Kidney (tissue), 14 donors: ENCODE data around the gene WAC. TPM values are rescaled to one million over a fixed set of nuclear protein-coding genes. Genes with fewer than 3 reads are reported as not detected.

ENCODE experiments used
- DNase-seq, 5 donors: peaks; one replicate each; pipeline ENCODE4 v3.0.0-alpha.2; 2013 to 2020
- FAIRE-seq: peaks from 2 replicates; lab custom pipeline; 2012; peaks lifted over from hg19 to GRCh38; lab: Jason Lieb, UNC
- H3K27ac ChIP-seq, 2 donors: one replicate each; pipeline ENCODE4 v1.7.0; 2013; ENCODE audit warnings: low read depth in 2 of 2, low read length in 2 of 2, inconsistent platforms in 1 of 2
- H3K27me3 ChIP-seq: one replicate; pipeline ENCODE4 v1.7.1; 2013; ENCODE audit warnings: low read length, inconsistent platforms; ENCODE audit not compliant: control insufficient read depth, insufficient read depth
- H3K36me3 ChIP-seq, 3 donors: one replicate each; pipeline versions ENCODE4 v1.7.0 to v1.7.1; 2013; ENCODE audit warnings: low read length in 3 of 3, control low read depth in 1 of 3, inconsistent platforms in 1 of 3; ENCODE audit not compliant: insufficient read depth in 3 of 3, control insufficient read depth in 2 of 3
- H3K4me1 ChIP-seq, 3 donors: one replicate each; pipeline versions ENCODE4 v1.7.0 to v1.7.1; 2013; ENCODE audit warnings: low read length in 3 of 3, inconsistent platforms in 1 of 3, low read depth in 1 of 3; ENCODE audit not compliant: control insufficient read depth in 2 of 3, insufficient read depth in 2 of 3
- H3K4me3 ChIP-seq, 3 donors: one replicate each; pipeline versions ENCODE4 v1.7.0 to v1.8.1; 2013; ENCODE audit warnings: low read length in 3 of 3, control low read depth in 1 of 3, inconsistent platforms in 1 of 3
- H3K9ac ChIP-seq, 3 donors: one replicate each; pipeline versions ENCODE4 v1.7.0 to v1.7.1; 2013; ENCODE audit warnings: low read length in 3 of 3, control low read depth in 1 of 3, inconsistent platforms in 1 of 3
- H3K9me3 ChIP-seq, 3 donors: one replicate each; pipeline versions ENCODE4 v1.7.0 to v1.7.1; 2013; ENCODE audit warnings: low read length in 3 of 3, control low read depth in 1 of 3, inconsistent platforms in 1 of 3; ENCODE audit not compliant: control insufficient read depth in 2 of 3, insufficient read depth in 1 of 3
- intact Hi-C: fragments of 100-400 bp; cut with DNase I; formaldehyde crosslinking; loops from one replicate; pipeline ENCODE4 v1.11.1; 2022
- polyA plus RNA-seq: library from polyadenylated mRNA; stranded (reverse); fragments of 350-450 nt; fragmentation: Illumina TruSeq; extraction: RNeasy Lipid Tissue Mini Kit (QIAGEN cat#74804); gene quantifications from one replicate; pipeline ENCODE4 v1.2.3, GENCODE V29; 2014; ENCODE audit warnings: low read depth, low replicate concordance; ENCODE audit not compliant: insufficient read depth
- total RNA-seq: library from RNA; stranded (reverse); fragmentation: NEBNext Ultra II Directional; extraction: Animal tissue kit (Norgen Biotek cat#: 25700); gene quantifications from one replicate; pipeline ENCODE4 v1.2.1, GENCODE V29; 2021
- TF ChIP-seq, protein P1 (sequence below): IDR thresholded peaks from 3 replicates; pipeline ENCODE4 v1.5.1; 2012; ENCODE audit warnings: mild to moderate bottlenecking, moderate library complexity, borderline replicate concordance; ENCODE audit not compliant: insufficient read depth; ENCODE audit errors: extremely low read depth
- donor health status: control.
- donor health status: control.
- donor health status: control.
- donor health status: control.
- donor health status: control.
- donor health status: DM: yes; HTN: yes; CAD: no.
- donor health status: Normal renal cell carcinoma (clear cell type).

WAC gene
- total and polyA plus RNA-seq, 2 donors from 2014 or later = 33.4 to 107 TPM

GRCh38 chr10:28624351-28624750, 91.4 kb downstream of the WAC start:
- Histone ChIP-seq H3K36me3 (peaks cover 0 to 14% (median 0%) of the 10 kb centered on the region in 3 donors), H3K9ac (no peak overlapping the region), H3K4me3 (no peak overlapping the region), H3K4me1 (no peaks in the 10 kb centered on the region), H3K9me3 (no peaks in the 10 kb centered on the region), H3K27me3 (no peaks in the 10 kb centered on the region), H3K27ac (no peak overlapping the region)
- DNase-seq (no peak), FAIRE-seq (no peak)
- intact Hi-C loops = loop anchor here (10.0 kb wide), 1 partner anchor 680 kb away; no protein-coding TSS in a partner anchor
- TF ChIP-seq, protein P1, sequence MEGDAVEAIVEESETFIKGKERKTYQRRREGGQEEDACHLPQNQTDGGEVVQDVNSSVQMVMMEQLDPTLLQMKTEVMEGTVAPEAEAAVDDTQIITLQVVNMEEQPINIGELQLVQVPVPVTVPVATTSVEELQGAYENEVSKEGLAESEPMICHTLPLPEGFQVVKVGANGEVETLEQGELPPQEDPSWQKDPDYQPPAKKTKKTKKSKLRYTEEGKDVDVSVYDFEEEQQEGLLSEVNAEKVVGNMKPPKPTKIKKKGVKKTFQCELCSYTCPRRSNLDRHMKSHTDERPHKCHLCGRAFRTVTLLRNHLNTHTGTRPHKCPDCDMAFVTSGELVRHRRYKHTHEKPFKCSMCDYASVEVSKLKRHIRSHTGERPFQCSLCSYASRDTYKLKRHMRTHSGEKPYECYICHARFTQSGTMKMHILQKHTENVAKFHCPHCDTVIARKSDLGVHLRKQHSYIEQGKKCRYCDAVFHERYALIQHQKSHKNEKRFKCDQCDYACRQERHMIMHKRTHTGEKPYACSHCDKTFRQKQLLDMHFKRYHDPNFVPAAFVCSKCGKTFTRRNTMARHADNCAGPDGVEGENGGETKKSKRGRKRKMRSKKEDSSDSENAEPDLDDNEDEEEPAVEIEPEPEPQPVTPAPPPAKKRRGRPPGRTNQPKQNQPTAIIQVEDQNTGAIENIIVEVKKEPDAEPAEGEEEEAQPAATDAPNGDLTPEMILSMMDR = no peak

DNA sequence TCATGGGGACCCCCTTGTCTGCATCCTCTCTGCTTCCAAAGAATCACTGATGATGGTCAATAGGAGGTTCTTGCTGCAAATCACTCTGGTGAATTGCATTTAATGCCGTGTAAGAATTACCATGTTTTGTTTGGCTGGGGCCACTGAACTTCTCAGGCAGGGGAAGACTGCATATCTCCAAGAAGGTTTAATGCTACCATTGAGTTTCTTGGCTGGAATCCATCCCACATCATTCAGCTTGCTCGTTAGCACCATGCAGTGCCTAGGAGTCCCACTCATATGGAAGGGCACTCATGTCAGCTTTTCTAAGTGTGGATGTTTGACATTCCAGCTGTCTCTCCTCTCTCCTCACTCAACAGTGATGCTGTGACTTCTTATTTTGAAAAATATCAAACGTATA, 94.2 kb downstream of the WAC start:
- no peak overlapping the region for H3K4me3 ChIP-seq
- no peaks in the 10 kb centered on the region for H3K4me1 ChIP-seq
- FAIRE-seq (no peak), DNase-seq (peak in 2 of 5 donors; percentile 21 to 57)
- TF ChIP-seq, protein P1 = no peak
- H3K9ac ChIP-seq = no peak overlapping the region
- H3K27me3 ChIP-seq = no peaks in the 10 kb centered on the region
- H3K36me3 ChIP-seq = no peaks in the 10 kb centered on the region
- intact Hi-C loops = loop anchor here (10.0 kb wide), 1 partner anchor 678 kb away; no protein-coding TSS in a partner anchor
- no peak overlapping the region for H3K27ac ChIP-seq
- no peaks in the 10 kb centered on the region for H3K9me3 ChIP-seq

- Histone ChIP-seq H3K9me3 (no peaks in the 10 kb centered on the region), H3K36me3 (no peaks in the 10 kb centered on the region), H3K27ac (no peak overlapping the region), H3K4me3 (no peak overlapping the region), H3K9ac (no peak overlapping the region), H3K4me1 (no peaks in the 10 kb centered on the region), H3K27me3 (no peaks in the 10 kb centered on the region)
- DNase-seq (peak; percentile 83 to 91 (median 86)), FAIRE-seq (no peak)
- TF ChIP-seq, protein P1 = peak; percentile 85
- intact Hi-C loops = loop anchor here (10.0 kb wide), 1 partner anchor 676 kb away; no protein-coding TSS in a partner anchor
These were observed 95.4 kb downstream of the WAC start for GRCh38 chr10:28628184-28628893.
